ENCODE measurements around the gene ZNF747.

- TF ChIP-seq POLR2A (IDR thresholded peaks at IDR 0.05) (no peak), CTCF (IDR thresholded peaks at IDR 0.05) (no peak)
Measured at GRCh38 chr16:30574678-30575077, 40.0 kb upstream of the ZNF747 start.
